Measurements from ENCODE around the gene SAT2.
"Not testable (repeated sequence)": the region's sequence is repeated elsewhere in the genome, so short reads cannot be mapped to it uniquely, and the experiment has no call there.

SAT2 gene

DNA sequence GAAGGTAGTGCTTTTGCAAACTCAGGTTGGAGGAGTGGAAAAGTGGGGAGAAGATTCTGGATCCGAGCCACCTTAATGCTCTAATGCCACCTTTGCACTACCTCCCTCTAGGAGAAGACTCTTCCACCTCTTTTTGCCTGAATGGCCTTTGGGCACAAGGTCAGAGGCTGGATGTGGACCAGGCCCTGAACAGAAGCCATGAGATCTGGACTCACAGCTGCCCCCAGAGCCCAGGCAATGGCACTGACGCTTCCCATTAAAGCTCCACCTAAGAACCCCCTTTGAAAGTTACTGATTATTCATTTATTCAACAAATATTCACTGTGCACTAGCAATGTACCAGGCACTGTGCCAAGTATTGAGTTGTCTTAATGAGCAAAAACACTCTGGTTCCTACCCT lies 5.5 kb upstream of the SAT2 start:
- no peak overlapping the region for H3K4me3 ChIP-seq (ENCODE audit: low read depth, low read length)
- TF ChIP-seq, protein P1, sequence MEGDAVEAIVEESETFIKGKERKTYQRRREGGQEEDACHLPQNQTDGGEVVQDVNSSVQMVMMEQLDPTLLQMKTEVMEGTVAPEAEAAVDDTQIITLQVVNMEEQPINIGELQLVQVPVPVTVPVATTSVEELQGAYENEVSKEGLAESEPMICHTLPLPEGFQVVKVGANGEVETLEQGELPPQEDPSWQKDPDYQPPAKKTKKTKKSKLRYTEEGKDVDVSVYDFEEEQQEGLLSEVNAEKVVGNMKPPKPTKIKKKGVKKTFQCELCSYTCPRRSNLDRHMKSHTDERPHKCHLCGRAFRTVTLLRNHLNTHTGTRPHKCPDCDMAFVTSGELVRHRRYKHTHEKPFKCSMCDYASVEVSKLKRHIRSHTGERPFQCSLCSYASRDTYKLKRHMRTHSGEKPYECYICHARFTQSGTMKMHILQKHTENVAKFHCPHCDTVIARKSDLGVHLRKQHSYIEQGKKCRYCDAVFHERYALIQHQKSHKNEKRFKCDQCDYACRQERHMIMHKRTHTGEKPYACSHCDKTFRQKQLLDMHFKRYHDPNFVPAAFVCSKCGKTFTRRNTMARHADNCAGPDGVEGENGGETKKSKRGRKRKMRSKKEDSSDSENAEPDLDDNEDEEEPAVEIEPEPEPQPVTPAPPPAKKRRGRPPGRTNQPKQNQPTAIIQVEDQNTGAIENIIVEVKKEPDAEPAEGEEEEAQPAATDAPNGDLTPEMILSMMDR (IDR thresholded peaks at IDR 0.05; ENCODE audit: low read depth, low read length) = no peak

DNA sequence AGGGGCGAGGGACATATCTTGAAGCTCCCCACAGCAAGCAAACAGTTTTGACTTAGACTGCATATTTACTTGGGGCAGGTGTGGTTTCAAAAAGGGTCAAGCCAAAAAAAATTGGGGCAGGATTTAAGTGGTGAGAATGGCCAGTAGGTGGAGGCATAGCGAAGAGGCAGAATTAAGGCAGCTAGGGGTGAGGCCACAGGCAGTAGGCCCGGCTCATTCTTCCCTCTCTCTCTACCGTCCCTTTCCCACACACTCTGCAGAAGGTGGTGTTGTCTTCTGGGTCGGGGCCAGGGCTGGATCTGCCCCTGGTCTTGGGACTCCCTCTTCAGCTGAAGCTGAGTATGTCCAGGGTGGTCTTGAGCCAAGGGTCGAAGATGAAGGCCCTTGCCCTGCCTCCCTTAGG lies 4.9 kb upstream of the SAT2 start:
- TF ChIP-seq, protein P1 (IDR thresholded peaks at IDR 0.05; ENCODE audit: low read depth, low read length) = peak; percentile 59; the same call in 1 of the 2 replicates
- H3K4me3 ChIP-seq (ENCODE audit: low read depth, low read length) = no peak overlapping the region

DNA sequence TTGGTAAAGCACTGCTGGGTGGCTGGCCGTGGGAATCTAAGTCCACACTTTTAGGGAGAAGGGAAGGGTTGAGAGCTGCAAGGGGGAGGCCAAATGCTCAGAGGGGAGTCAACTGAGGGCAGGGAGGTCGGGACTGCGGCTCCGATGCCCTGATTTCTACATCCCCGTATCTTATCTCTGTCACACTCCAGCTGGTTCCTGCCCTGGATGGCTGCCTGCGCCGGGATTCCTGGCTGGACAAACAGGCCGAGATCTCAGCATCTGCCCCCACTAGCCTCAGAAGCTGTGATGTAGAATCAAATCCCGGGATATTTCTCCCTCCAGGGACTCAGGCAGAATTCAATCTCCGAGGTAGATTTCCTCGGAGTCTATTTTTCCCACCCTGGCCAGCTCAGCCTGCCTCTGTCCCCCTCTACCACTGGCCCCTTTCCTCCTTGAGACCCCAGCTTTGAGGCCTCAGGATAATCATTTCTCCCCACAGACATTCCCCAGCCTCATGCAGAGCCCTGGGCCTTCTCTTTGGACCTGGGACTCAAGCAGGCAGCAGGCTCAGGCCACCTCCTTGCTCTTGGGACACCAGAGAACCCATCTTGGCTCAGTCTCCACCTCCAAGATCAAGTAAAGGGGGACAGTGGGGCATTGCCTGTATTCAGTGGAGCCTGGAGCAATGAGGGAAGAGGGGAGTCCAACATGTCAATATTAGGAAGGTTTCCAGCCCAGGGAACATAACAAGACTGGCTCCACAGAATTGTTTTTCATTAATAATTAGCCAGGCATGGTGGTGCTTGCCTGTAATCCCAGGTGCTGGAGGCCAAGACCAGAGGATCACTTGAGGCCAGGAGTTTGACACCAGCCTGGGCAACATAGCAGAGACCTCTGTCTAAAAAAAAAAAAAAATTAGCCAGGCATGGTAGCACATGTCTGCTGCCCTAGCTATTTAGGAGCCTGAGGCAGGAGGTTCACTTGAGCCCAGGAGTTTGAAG lies 4.1 kb upstream of the SAT2 start:
- TF ChIP-seq, protein P1 (IDR thresholded peaks at IDR 0.05; ENCODE audit: low read depth, low read length) = no peak
- H3K4me3 ChIP-seq (ENCODE audit: low read depth, low read length) = no peak overlapping the region

DNA sequence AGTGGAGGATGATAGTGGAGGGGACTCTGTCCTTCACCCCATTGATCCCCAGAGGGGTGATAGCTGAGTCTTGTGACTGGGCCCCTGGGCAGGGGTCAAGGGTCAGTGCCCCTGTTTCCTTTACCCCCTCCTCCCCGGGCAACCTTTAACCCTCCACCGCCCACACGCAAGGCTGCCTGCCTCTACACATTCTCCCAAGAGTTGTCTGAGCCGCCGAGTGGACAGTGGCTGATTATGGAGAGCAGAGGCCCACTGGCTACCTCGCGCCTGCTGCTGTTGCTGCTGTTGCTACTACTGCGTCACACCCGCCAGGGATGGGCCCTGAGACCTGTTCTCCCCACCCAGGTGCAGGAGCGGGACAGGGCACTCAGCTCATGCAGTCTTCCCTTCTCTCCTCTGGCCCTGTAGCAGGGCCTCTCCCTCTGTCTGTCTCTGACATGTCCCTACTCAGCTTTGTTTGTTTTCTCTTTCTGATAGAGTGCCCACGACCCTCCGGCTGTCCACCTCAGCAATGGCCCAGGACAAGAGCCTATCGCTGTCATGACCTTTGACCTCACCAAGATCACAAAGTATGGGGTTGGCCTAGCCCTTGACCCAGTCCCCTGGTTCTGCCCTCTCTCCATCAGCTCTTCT lies 2.4 kb upstream of the SAT2 start, which contains the start of gene SHBG:
SHBG (plus strand) TSS at position 197 of the 633 bp plus-strand sequence; CDS start at position 235, 38 bp downstream.
- TF ChIP-seq, protein P1 (IDR thresholded peaks at IDR 0.05; ENCODE audit: low read depth, low read length) = no peak
- H3K4me3 ChIP-seq (ENCODE audit: low read depth, low read length) = no peak within 1 kb of the TSS

DNA sequence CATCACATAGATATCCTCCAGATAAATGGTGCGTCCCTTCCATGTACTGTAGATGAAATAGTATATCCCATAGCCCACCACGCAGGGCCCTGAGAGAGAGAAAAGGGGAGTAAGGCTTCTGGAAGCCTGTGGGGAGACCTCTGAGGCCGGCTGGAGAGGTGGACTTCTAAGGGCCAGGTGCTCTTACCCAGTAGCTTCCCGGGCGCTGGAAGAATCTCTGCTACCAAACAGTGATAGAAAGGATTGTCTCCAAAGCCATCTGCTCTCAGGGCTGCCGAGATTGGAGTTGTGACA lies 718 bp downstream of the SAT2 start:
- peak overlapping the region; percentile 86 for H3K4me3 ChIP-seq (ENCODE audit: low read depth, low read length)
- TF ChIP-seq, protein P1 (IDR thresholded peaks at IDR 0.05; ENCODE audit: low read depth, low read length) = no peak

DNA sequence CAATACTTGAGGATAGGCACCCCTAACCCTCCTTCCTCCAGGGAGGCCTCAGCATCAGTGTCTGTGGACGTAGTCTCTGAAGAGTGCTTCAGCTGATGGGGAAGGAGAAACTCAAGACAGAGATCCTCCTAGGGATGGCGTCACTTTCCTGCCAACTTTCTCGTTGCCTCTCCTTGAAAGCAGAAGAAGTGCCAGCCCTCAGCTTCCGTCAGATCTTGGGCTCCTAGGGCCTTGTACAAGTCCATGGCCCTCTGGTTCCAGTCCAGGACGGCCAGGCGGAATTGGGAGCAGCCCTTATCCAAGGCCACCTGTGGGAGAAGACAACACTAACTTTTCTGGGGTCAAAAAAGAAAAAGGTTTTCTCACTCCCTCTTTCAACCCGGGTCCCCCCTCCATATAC lies 1.3 kb downstream of the SAT2 start:
- no peak overlapping the region; the same call in 1 of the 2 replicates for H3K4me3 ChIP-seq (ENCODE audit: low read depth, low read length)
- TF ChIP-seq, protein P1 (IDR thresholded peaks at IDR 0.05; ENCODE audit: low read depth, low read length) = no peak

DNA sequence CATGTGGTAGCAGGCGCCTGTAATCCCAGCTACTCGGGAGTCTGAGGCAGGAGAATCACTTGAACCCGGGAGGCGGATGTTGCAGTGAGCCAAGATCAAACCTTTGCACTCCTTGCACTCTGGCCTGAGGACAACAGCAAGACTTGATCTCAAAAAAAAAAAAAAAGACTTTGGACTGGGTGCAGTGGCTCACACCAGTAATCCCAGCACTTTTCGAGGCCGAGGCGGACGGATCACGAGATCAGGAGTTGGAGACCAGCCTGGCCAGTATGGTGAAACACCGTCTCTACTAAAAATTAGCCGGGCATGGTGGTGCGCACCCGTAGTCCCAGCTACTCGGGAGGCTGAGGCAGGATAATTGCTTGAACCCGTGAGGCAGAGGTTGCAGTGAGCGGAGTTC lies 1.9 kb downstream of the SAT2 start:
- H3K4me3 ChIP-seq (ENCODE audit: low read depth, low read length) = not testable (repeated sequence)

Measured in WI38 (cell line).